SK-N-SH treated with all-trans-retinoic acid at 6 μM for 48 hours (cell line): ENCODE measurements around the gene SCARB2.

ENCODE experiments used
- ARNTL ChIP-seq: fragments of 450-650 bp; formaldehyde crosslinking; IDR thresholded peaks from 2 replicates; pipeline ENCODE4 v1.5.0; 2020; ENCODE audit warnings: low read depth, mild to moderate bottlenecking, moderate library complexity, borderline replicate concordance
- BACH2 ChIP-seq: fragments of 250-450 bp; sonication (Bioruptor Pico); IDR thresholded peaks from 2 replicates; pipeline ENCODE4 v1.9.0; 2021; ENCODE audit warnings: mild to moderate bottlenecking, borderline replicate concordance
- GLIS3 ChIP-seq: fragments of 250-450 bp; sonication (Bioruptor Pico); IDR thresholded peaks from 2 replicates; pipeline ENCODE4 v1.5.0; 2020; ENCODE audit warnings: mild to moderate bottlenecking, moderate library complexity
- RARB ChIP-seq: fragments of 250-450 bp; sonication (Bioruptor Pico); IDR thresholded peaks from 2 replicates; pipeline ENCODE4 v1.8.0; 2021; ENCODE audit warnings: mild to moderate bottlenecking, moderate library complexity
- TCF4 ChIP-seq: fragments of 250-450 bp; sonication (Bioruptor Pico); IDR thresholded peaks from 2 replicates; pipeline ENCODE4 v1.8.0; 2021; ENCODE audit warnings: mild to moderate bottlenecking, moderate library complexity, borderline replicate concordance
- ZNF70 ChIP-seq: fragments of 450-650 bp; formaldehyde crosslinking; IDR thresholded peaks from 2 replicates; pipeline ENCODE4 v1.5.0; 2020; ENCODE audit warnings: mild to moderate bottlenecking, moderate library complexity
- TF ChIP-seq, protein P1 (sequence below): fragments of 250-450 bp; sonication (Bioruptor Pico); IDR thresholded peaks from 2 replicates; pipeline ENCODE4 v1.5.1; 2021; ENCODE audit warnings: mild to moderate bottlenecking, moderate library complexity
- TF ChIP-seq, protein P2 (sequence below): fragments of 250-450 bp; sonication (Bioruptor Pico); IDR thresholded peaks from 2 replicates; pipeline ENCODE4 v1.8.0; 2020; ENCODE audit warnings: mild to moderate bottlenecking, moderate library complexity, borderline replicate concordance

DNA sequence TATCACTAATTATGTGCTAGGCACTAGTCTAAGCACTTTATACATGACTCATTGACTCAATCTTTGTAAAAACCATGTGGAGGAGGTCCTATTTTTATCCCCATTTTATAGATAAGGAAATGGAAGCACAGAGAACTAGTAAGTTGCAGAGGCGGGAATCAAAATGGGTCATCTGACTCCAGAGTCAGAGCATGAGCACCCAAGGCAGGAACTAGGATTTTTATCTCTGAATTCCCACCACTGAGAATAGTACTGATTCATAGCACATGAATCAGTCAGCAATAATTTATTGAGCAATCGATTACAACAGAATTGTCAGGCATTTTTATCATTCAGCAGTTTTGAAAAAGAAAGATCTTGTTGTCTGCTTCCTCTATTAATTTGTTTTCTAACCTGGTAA, 19.3 kb downstream of the SCARB2 start:
- TF ChIP-seq RARB (CRISPR knock-in tag) (no peak), ARNTL (CRISPR knock-in tag) (no peak), TCF4 (no peak), ZNF70 (CRISPR knock-in tag) (no peak), BACH2 (CRISPR knock-in tag) (no peak), GLIS3 (CRISPR knock-in tag) (no peak)
- TF ChIP-seq, protein P1, sequence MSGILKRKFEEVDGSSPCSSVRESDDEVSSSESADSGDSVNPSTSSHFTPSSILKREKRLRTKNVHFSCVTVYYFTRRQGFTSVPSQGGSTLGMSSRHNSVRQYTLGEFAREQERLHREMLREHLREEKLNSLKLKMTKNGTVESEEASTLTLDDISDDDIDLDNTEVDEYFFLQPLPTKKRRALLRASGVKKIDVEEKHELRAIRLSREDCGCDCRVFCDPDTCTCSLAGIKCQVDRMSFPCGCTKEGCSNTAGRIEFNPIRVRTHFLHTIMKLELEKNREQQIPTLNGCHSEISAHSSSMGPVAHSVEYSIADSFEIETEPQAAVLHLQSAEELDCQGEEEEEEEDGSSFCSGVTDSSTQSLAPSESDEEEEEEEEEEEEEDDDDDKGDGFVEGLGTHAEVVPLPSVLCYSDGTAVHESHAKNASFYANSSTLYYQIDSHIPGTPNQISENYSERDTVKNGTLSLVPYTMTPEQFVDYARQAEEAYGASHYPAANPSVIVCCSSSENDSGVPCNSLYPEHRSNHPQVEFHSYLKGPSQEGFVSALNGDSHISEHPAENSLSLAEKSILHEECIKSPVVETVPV (CRISPR knock-in tag): no peak
- TF ChIP-seq, protein P2, sequence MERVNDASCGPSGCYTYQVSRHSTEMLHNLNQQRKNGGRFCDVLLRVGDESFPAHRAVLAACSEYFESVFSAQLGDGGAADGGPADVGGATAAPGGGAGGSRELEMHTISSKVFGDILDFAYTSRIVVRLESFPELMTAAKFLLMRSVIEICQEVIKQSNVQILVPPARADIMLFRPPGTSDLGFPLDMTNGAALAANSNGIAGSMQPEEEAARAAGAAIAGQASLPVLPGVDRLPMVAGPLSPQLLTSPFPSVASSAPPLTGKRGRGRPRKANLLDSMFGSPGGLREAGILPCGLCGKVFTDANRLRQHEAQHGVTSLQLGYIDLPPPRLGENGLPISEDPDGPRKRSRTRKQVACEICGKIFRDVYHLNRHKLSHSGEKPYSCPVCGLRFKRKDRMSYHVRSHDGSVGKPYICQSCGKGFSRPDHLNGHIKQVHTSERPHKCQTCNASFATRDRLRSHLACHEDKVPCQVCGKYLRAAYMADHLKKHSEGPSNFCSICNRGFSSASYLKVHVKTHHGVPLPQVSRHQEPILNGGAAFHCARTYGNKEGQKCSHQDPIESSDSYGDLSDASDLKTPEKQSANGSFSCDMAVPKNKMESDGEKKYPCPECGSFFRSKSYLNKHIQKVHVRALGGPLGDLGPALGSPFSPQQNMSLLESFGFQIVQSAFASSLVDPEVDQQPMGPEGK (CRISPR knock-in tag): no peak
